ENCODE data around the gene SSBP1.
"Not testable (repeated sequence)": the region's sequence is repeated elsewhere in the genome, so short reads cannot be mapped to it uniquely, and the experiment has no call there.

The SSBP1 gene

GRCh38 chr7:141709749-141710148 lies 28.4 kb upstream of the SSBP1 start:
- no peak for DNase-seq

- no peak for DNase-seq
Observed at GRCh38 chr7:141710301-141710700, 27.9 kb upstream of the SSBP1 start.

- no peak for DNase-seq
Observed at GRCh38 chr7:141712603-141713255, 25.4 kb upstream of the SSBP1 start.

GRCh38 chr7:141713890-141714289 lies 24.3 kb upstream of the SSBP1 start:
- no peak for DNase-seq

- no peak for DNase-seq
Observed at GRCh38 chr7:141714571-141714970, 23.6 kb upstream of the SSBP1 start.

DNA sequence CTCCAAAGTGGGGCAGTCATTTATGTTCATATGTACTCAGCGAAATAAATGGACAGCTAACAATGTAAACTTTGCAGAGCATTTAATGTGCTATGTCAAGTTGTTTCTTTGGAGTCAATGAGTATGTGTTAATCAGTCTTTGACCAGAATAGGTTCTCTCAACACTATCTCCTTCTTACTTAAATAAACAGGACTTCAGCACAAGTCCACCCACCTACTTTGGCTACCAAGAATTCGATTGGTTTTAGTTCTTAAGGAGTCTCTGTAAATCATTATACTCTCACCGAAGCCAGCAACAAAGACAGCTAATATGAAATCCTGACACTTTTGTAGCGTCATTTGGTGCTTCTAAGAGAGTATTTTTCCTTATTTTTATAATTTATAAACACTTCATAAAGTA lies 23.1 kb upstream of the SSBP1 start:
- DNase-seq = no peak

DNA sequence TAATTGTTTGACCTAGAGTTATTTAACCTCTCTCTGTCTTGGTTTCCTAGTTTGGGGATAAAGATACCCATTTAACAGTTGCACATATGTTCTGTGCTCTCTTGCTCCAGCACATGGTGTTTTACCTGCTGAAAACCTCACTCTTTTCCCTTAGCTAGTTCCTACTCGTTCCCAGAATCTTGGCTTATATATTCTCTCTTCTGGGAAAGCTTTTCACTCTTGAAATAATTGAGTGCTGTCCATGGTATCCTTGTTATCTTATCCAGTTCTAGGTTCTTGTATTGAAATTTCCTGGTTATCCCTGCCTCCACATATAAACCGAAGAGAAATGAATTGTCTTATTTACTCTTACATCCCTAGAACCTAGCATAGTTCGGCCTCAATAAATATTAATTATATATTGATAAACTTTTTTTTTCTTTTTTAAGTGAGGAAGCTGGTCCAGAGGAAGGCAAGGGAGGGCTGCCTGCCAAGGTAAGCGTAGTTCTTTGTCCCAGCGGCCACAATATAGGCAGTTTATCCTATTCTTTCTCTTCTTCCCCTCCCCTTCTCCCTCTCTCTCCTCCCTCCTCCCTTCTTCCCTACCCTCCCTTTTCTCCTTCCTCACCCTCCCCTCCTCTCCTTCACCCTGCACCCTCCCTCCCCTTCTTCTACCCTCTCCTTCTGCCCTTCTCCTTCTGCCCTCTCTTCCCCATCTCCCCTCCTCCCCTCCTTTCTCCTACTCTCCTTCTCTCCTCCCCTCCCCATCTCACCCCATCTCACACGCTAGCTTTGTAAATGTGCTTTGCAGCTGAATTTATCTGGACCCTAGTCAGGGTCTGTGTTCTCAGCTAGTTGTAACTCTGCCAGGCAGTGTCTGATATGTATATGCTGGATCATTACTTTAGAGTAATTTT lies 22.1 kb upstream of the SSBP1 start:
- no peak for DNase-seq

GRCh38 chr7:141717450-141717849 lies 20.7 kb upstream of the SSBP1 start:
- no peak for DNase-seq

DNA sequence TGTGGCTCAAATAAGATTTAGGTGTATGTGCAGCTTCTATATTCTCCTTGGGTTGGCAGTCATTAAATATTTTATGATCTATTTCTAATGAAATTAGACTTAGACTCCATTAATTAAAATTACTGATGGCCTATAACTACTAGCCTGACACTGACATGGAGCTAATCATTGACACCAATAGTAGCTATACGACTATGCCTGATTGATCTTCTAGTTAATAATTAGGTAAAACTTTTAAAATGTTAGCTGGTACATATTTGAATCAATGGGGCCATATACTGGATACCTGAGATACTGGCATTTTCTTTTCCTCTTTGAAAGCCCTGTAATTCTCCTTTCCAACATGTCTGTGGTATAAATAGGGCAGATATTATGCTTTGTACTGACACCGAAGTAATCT lies 15.6 kb upstream of the SSBP1 start:
- no peak for DNase-seq

DNA sequence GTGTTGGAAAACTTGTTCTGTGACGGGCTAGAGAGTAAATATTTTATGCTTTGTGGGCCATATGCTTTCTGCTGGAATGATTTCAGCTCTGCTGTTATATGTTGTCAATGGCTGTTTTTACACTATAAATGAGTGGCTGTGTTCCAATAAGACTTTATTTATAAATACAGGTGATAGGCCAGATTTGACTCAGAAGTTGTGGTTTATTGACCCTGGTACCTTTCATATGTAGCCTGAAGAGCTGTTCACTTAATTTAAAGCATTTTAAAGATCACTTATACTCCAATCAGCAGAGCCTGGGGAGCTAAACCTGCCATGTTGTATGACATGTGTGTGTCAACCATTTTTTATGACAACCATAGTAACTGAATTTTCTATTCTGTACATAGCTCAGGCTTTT lies 9.1 kb upstream of the SSBP1 start:
- DNase-seq = no peak

DNA sequence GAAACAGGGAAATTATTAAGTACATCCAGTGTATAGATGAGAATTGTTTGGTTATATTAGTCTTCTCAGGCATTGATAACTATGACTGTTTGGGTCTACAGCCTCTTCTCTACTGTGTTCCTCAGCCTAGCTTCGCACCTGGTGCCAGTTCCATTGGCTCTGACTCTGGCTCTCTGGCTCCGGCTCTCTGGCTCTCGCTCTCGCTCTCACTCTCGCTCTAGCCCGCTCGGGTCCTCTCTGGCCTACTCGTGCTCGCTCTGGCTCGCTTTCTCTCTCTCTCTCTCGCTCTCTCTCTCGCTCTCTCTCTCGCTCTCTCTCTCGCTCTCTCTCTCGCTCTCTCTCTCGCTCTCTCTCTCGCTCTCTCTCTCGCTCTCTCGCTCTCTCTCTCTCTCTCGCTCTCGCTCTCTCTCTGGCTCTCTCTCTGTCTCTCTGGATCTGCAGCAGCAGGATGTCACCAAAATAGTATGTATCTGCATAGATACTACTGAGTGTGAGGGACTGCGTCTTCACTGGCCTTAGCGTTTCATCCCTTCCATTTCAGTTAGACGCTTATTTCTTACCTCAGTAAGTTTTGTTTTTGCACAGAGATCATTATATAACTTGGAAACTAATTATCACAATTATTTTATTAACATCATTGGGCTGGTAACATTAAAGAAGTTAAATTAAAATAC lies 6.5 kb upstream of the SSBP1 start:
- DNase-seq = no peak

GRCh38 chr7:141737118-141737835 lies 881 bp upstream of the SSBP1 start:
- peak; percentile 24 for DNase-seq

- DNase-seq = no peak
Observed at GRCh38 chr7:141738592-141739013, 445 bp downstream of the SSBP1 start.

- DNase-seq = no peak
Observed at GRCh38 chr7:141739250-141739649, 1.1 kb downstream of the SSBP1 start.

GRCh38 chr7:141742229-141742628 lies 4.1 kb downstream of the SSBP1 start:
- no peak for DNase-seq

DNA sequence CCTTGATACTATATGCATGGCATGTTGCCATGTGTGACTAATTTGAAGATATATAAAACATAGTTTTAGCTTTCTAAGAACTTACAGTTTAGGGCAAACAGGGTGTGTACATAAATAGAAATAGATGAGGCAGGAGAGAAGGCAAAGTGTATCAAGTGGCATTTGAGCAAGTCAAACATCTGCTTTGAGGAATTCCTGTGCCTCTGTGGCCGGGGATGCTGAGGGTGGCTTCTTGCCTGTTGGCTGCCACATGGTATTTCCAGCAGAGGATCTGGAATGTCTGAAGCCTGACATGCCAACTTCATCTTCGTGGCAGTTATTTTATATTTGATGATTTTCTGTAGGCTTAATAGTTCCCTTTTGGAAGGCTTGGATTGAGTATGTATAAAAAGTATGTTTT lies 6.0 kb downstream of the SSBP1 start:
- no peak for DNase-seq

DNA sequence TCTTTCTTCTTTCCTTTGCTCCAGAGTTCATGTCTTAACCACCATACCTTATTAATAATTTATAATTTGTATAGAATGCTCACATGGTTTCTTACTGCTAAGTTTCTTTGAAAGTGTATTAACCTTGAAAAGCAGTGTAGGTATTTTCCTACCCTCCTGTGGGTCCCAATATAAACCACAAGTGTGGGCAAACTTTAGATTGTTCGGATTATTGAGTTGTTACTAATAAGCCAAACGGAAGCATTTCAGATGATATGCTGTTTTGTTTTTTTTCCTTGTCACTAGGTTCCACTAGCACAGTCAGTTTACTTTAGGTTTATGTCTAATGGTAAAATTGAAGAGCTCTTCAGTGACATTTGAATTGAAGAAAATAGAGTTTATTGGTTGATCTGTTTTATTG lies 10.2 kb downstream of the SSBP1 start:
- DNase-seq = no peak

DNA sequence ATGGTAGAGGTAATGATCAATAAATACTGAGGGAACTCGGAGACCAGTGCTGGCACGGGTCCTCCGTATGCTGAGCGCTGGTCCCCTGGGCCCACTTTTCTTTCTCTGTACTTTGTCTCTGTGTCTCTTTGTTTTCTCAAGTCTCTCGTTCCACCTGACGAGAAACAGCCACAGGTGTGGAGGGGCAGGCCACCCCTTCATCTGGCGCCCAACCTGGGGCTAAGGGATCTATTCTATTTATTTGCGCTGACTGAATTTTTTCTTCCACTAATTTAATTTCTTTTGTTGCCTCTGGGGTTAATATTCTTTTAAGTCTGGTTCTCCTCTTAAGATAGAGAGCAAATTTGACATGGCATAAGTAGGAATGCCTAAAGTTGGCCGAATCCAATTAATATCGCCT lies 13.7 kb downstream of the SSBP1 start:
- not testable (repeated sequence) for DNase-seq

DNA sequence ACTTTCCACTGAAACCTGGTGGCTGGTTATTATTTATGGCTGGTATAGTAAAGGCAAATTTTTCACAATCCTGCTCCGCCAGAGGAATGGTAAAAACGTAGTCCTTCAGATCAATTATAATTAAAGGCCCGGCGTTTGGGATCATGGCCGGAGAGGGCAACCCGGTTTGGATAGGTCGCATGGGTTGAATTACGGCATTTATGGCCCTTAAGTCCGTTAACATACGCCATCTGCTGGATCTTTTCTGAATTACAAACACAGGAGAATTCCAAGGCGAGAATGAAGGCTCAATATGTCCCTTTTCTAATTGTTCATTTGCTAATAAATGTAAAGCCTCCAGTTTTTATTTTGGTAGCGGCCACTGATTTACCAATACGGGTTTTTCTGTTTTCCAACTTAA lies 14.5 kb downstream of the SSBP1 start:
- no peak for DNase-seq

- peak; percentile 13 for DNase-seq
Observed at GRCh38 chr7:141754939-141755338, 16.8 kb downstream of the SSBP1 start.

DNA sequence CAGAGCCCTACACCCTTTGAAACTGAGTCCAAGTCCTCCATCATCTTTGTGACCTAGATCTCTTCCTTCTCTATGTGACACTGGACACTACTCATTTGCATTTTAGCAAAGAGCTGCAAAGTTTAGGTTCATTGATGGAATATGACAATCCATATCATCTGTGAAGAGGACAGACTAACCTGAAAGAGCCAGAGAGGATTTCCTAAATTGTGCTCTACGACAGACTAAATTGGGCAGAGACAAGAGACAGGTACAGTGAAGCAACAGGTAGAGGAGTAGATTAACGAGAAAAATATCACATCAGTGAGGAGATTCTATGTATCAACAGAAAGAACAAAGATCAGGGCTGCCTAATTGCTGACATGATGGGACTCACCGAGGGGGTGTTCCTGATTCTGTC lies 25.6 kb downstream of the SSBP1 start, which contains the start of gene TAS2R3:
Gene TAS2R3 (plus strand): TSS at position 301 of the 400 bp plus-strand sequence. CDS start 62 bp downstream, at position 363.
- no peak for DNase-seq

GRCh38 chr7:141770083-141770583 lies 32.0 kb downstream of the SSBP1 start:
- not testable (repeated sequence) for DNase-seq

DNA sequence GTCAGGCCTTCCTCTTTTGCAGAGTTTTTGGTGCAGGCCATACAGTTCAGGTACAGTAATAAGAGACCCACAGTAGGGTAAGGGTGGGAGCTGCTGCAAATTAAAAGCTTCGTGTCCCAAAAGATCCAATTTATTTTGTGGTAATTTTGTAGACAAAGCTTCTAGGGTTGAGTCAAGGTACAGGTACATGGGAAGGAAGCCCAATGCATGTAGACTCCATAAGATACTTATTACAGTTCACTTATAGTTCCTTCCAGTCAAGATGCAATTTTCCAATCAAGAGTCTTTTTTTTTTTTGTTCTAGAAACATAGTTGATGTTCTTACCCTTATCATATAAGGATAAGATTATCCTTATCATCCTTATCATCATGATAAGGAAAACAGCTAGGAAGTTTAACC lies 38.2 kb downstream of the SSBP1 start, which contains the start of gene TAS2R4:
Gene TAS2R4 (plus strand): TSS at position 301 of the 400 bp plus-strand sequence. CDS start 1,815 bp downstream, outside the sequence.
- DNase-seq = no peak
